ENCODE results near the gene AFAP1. TPM values are rescaled to one million over a fixed set of nuclear protein-coding genes. Genes with fewer than 3 reads are reported as not detected.
A peak's percentile ranks its signal among the peaks of the same experiment; 100 is the strongest.

The AFAP1 gene
- total RNA-seq, 1 experiment from 2014 or later: 23.6 TPM

GRCh38 chr4:7894098-7894676 is 45.5 kb downstream of the AFAP1 start (continued):
- no peak for TF ChIP-seq AR (CRISPR knock-in tag; IDR thresholded peaks at IDR 0.05)
- no peak for TF ChIP-seq HMGXB4 (CRISPR knock-in tag; IDR thresholded peaks at IDR 0.05)
- TF ChIP-seq PRRX2 (CRISPR knock-in tag; IDR thresholded peaks at IDR 0.05): no peak
- TF ChIP-seq ETV6 (CRISPR knock-in tag; IDR thresholded peaks at IDR 0.05): no peak
- no peak for TF ChIP-seq ZBTB43 (CRISPR knock-in tag; IDR thresholded peaks at IDR 0.05)
- no peak for TF ChIP-seq USF2 (CRISPR knock-in tag; IDR thresholded peaks at IDR 0.05)
- no peak for TF ChIP-seq SMAD3 (CRISPR knock-in tag; IDR thresholded peaks at IDR 0.05; ENCODE audit: borderline replicate concordance)
- no peak for TF ChIP-seq EMX1 (CRISPR knock-in tag; IDR thresholded peaks at IDR 0.05)

GRCh38 chr4:7893539-7893938 is 46.1 kb downstream of the AFAP1 start:
- ATAC-seq: 0 out of 2 replicates have a peak, but pooled peaks have one; percentile 25
- TF ChIP-seq NFATC4 (CRISPR knock-in tag; IDR thresholded peaks at IDR 0.05) (no peak), TEAD1 (CRISPR knock-in tag; IDR thresholded peaks at IDR 0.05) (no peak), CREM (CRISPR knock-in tag; IDR thresholded peaks at IDR 0.05) (no peak), ATF6 (CRISPR knock-in tag; IDR thresholded peaks at IDR 0.05) (no peak), RORB (CRISPR knock-in tag; IDR thresholded peaks at IDR 0.05) (no peak), PREB (CRISPR knock-in tag; IDR thresholded peaks at IDR 0.05; ENCODE audit: borderline replicate concordance) (no peak), PRRX2 (CRISPR knock-in tag; IDR thresholded peaks at IDR 0.05) (no peak), MXD4 (CRISPR knock-in tag; IDR thresholded peaks at IDR 0.05; ENCODE audit: borderline replicate concordance) (no peak), FOXP4 (CRISPR knock-in tag; IDR thresholded peaks at IDR 0.05) (no peak), NR2C2 (CRISPR knock-in tag; IDR thresholded peaks at IDR 0.05) (no peak), ZMAT4 (CRISPR knock-in tag; IDR thresholded peaks at IDR 0.05) (no peak), MYBL2 (CRISPR knock-in tag; IDR thresholded peaks at IDR 0.05) (no peak)
- Mint-ChIP-seq H3K27ac (0 out of 2 replicates have a peak overlapping the region, but pooled peaks have one; percentile 59), H3K9me3 (peaks cover 6% of the 10 kb centered on the region), H3K4me3 (no peak overlapping the region), H3K27me3 (ENCODE audit: low read depth) (no peaks in the 10 kb centered on the region; the same call in 1 of the 2 replicates), H3K36me3 (peaks cover 4% of the 10 kb centered on the region), H3K4me1 (peaks cover 59% of the 10 kb centered on the region)
- CTCF ChIA-PET: interaction anchor here (0.6 to 1.1 kb wide), 4 partner anchors 17 to 94 kb away, joined by 3 to 5 read pairs (median 3); no protein-coding TSS in a partner anchor
- no peak for DNase-seq (ENCODE audit: low spot score)
- POLR2A ChIA-PET: interaction anchor here (0.6 kb wide), 1 partner anchor 962 kb away, joined by 9 read pairs; no protein-coding TSS in a partner anchor
